GM19099 (cell line): ENCODE results near the gene CA6.

ENCODE experiments used
- POLR2A ChIP-seq: IDR thresholded peaks from 3 replicates; pipeline ENCODE4 v1.6.1; 2011; ENCODE audit warnings: low read depth; ENCODE audit not compliant: insufficient read length; ENCODE audit errors: extremely low read depth

The CA6 gene

GRCh38 chr1:8926707-8927694 lies 18.7 kb upstream of the CA6 start:
- TF ChIP-seq POLR2A, result no peak

- TF ChIP-seq POLR2A, result no peak
These were observed 15.6 kb upstream of the CA6 start for GRCh38 chr1:8930116-8930515.

GRCh38 chr1:8937701-8938100 lies 8.0 kb upstream of the CA6 start:
- TF ChIP-seq POLR2A, result no peak

DNA sequence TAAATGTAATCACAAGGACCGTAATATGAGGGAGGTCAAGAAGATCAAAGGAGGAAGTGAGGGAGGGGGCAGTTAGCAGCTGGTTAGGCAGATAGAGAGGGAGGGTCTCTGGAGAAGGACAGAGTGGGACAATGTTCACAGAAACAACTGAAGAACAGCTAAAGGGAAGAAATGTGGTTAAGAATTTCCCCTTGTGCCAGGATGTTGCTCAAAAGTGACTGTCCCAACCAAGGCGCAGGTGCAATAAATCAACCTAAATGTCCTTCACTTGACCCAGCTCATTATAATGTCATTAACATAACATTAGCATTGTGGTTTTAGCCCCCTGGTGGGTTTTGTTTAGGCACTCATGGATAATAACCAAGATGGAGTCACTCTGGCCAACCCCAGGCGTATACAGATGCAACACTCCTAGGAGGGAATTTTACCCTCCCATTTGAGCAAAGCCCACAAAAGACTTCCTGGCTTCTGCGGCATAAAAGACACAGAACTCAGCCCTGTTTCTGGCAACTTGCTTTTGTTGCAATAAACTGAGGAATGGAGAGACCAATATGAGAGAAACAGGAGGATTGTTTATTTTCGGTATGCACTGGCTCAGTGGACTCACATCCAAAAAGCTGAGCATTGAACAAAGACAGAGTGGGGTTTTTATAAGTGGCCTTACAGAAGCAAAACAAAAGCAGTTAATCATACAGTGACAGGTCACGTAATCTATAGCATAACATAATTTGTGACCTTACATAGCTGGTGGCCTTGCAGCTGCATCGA lies 7.3 kb upstream of the CA6 start:
- no peak for TF ChIP-seq POLR2A

- no peak for TF ChIP-seq POLR2A
These were observed 6.7 kb upstream of the CA6 start for GRCh38 chr1:8939000-8939265.

DNA sequence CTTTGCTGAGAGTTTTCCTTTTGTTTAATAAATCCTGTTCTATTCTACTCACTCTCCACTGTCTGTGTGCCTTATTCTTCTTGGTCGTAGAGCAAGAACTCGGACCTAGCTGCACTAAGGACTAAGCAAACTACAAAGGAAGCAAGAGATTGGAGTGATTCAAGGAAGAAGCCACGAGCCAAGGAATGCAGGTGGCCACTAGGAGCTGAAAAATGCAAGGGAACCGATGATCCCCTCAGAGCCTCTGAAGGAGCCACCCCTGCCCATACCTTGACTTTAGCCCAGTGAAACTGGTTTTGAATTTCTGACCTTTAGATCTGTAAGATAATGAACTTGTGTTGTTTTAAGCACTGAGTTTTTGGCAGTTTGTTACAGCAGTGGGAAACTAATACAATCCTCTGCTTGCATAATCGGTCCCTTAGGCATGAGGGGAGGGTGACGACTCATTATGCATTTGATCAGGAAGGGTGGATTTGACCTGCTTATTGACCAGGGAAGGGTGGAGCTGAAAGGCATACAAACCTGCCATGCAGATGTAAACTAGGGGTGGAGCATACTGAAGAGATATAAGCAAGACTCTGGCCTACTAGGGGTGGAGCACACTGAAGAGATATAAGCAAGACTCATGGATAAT lies 6.2 kb upstream of the CA6 start:
- TF ChIP-seq POLR2A, result no peak

GRCh38 chr1:8941906-8942305 lies 3.8 kb upstream of the CA6 start:
- TF ChIP-seq POLR2A, result no peak

- no peak for TF ChIP-seq POLR2A
These were observed 1.9 kb upstream of the CA6 start for GRCh38 chr1:8943498-8944405.

GRCh38 chr1:8947127-8947691 lies 1.5 kb downstream of the CA6 start:
- no peak for TF ChIP-seq POLR2A

DNA sequence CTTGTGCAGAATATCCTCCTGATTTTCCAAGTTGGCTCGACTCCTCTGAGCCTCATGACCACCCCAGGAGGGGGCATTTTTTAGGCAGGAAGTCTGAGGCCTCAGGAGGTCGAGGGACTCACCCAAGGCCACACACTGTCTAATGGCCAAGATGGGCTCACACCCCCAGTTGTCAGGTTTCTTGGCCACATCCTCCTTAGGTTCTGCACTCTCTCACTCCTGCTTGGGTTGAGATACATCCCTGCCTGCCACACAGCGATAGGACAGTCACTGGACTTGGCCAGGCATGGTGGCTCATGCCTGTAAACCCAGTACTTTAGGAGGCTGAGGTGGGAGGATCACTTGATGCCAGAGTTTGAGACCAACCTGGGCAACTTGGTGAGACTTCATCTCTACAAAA lies 4.6 kb downstream of the CA6 start:
- no peak for TF ChIP-seq POLR2A

DNA sequence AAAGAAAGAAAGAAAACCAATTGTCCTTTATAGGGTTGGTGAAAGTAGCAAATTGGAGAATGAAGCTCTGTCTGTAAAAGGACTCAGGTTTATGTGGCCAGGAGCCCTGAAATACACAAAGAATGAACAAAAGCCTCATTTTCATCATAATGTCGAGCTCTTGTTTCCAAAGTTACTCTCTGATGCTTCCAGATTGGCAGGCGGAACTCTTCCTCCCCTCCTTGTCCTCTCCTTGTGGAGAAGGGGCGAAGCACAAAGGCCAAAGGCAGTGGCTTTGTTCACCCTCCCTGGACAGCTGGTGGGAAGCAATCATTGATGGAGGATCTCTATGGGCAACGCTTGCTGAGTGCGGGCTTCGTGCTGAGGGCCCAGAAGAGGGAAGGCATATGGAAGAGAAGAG lies 5.6 kb downstream of the CA6 start:
- TF ChIP-seq POLR2A, result no peak

GRCh38 chr1:8955406-8955805 lies 9.7 kb downstream of the CA6 start:
- no peak for TF ChIP-seq POLR2A

GRCh38 chr1:8956461-8957349 lies 11.0 kb downstream of the CA6 start:
- no peak for TF ChIP-seq POLR2A

DNA sequence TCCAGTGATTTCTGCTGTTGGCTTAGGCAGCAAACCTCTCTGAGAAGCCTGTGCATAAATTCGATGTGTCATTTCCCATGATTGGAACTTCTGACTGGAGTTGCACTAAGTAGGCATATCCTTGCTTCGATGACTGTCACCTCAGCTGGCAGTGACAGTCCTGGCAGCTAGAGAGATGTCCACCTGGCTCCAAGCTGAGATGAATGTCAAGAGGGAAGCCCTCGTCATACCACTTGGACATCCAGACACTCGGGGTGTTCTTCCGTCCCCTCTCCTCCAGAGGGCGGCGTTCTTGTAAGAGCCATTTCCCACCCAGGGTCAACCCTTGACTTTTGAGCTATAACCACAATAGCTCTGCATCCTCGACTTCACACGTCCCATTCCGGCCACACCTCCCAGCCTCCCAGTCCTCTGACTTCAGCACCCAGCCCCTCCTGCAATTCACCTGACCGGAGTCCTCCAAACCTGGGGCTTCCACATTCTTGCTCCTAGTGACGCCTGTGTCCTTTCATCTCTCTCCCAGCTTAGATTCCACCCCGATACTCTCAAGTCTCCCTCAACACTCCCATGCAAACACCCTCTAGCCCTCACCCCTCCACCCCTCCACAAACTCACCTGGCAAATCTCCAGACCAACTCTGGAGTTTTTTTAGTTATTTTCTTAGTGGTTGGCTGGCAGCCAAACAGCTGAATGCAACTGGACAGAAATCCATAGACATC lies 17.3 kb downstream of the CA6 start:
- TF ChIP-seq POLR2A, result no peak
